Renal cortical epithelial cell (primary cell): ENCODE measurements around the gene PLD2. TPM values are rescaled to one million over a fixed set of nuclear protein-coding genes. Genes with fewer than 3 reads are reported as not detected.

ENCODE experiments used
- DNase-seq: peaks from one replicate; pipeline ENCODE4 v3.0.0-alpha.2; 2011; ENCODE audit warnings: low read depth
- total RNA-seq: library from RNA; depleted of rRNA; stranded (reverse); fragments of >200 nt; gene quantifications from 2 replicates; pipeline ENCODE4 v1.2.3, GENCODE V29; 2014

The PLD2 gene
- total RNA-seq, 1 donor from 2014 or later, result 21.3 TPM

DNA sequence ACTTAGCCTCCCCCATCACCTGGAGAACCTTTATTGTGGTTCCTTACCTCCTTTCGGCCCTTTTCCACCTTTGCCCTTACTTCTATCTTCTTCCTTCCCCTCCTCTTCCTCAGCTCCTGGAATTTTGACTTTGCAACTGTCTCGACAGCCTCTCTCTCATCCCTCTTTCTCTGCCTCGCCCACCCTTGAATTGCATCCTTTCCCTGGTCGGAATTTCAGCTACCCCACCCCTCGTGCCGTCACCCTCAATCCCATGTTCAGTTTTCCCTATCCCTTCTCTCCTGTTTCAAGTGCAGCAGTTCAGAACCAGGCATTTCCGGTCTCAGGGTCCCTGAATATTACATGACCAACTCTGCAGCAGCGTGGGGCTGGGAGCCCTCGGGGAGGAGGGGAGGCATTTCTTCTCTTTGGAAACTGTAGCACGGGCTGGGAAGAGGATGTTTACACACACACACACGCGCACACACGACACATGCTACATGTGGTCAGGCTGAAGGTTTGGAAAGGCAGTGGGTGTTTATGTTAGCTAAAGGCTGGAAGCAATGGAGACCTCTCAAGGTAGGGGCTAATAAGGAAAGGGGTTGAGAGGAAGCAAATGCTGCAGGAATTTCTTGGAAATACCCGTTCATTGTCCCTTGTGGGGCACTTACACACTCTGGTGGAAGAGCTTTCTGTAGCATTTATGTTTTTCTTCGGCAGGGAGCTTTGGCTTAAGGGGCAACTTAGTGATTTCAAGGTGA is 27.2 kb downstream of the PLD2 start:
- DNase-seq, result peak; percentile 39

DNA sequence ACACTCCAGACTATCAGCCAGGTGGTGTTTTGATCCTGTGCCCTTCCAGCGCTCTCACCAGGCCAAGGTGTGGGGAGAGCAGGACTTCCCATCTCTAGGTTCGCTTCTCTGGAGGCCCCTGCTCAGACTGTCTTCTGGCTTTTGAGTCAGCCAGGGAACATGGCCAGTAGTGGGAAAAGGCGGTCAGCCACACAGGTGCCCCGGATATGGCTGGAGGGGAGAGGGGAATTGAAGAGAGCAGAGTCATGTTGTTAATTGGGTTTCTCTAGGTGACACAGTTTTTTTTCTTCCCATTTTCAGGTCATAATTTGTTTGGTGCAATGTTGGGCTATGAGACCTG is 27.7 kb downstream of the PLD2 start:
- no peak for DNase-seq

DNA sequence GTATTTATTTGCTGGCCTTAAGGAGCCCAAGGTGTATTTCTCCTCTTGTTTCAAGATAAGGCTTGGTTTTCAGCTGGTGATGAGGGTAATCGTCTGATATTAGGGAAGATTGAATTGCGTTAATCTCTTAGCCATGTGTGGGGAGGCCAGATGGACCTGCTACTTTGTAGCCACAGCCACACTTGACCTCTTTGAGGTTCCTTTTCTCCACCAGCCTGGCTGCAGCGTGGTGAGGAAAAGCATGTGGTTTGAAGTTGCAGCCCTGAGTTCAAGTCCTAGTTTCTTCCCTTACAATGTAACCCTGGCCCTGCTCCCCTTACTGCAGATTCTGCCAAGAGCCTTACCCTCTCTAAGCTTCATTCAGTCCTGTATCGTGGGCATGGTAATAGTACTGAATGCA is 29.3 kb downstream of the PLD2 start:
- DNase-seq, result no peak

GRCh38 chr17:4837471-4838308 is 30.7 kb downstream of the PLD2 start:
- DNase-seq, result no peak

DNA sequence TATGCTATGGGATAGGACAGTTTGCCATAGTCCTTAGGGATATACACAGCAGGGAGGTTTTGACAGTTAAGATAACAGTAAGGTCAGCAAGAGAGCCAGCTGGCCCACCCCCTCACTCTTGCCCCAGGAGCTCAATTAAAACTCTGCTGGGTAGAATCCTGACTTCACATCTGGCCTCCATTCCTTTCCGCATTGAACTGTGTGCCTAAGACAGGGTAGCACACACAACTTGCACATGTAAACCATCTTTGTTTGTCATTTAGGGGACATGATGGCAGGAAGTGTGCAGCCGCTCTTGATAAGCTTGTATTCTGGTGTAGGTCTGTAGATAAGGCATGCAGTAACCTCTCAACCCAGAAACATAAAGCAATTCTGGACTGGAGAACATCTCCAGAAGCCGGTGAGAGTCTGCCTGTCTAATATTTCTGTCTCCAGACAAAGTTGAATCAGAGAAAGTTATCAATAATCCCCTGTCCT is 31.4 kb downstream of the PLD2 start:
- DNase-seq, result no peak

- DNase-seq, result no peak
These were observed 32.3 kb downstream of the PLD2 start for GRCh38 chr17:4839221-4839620.

DNA sequence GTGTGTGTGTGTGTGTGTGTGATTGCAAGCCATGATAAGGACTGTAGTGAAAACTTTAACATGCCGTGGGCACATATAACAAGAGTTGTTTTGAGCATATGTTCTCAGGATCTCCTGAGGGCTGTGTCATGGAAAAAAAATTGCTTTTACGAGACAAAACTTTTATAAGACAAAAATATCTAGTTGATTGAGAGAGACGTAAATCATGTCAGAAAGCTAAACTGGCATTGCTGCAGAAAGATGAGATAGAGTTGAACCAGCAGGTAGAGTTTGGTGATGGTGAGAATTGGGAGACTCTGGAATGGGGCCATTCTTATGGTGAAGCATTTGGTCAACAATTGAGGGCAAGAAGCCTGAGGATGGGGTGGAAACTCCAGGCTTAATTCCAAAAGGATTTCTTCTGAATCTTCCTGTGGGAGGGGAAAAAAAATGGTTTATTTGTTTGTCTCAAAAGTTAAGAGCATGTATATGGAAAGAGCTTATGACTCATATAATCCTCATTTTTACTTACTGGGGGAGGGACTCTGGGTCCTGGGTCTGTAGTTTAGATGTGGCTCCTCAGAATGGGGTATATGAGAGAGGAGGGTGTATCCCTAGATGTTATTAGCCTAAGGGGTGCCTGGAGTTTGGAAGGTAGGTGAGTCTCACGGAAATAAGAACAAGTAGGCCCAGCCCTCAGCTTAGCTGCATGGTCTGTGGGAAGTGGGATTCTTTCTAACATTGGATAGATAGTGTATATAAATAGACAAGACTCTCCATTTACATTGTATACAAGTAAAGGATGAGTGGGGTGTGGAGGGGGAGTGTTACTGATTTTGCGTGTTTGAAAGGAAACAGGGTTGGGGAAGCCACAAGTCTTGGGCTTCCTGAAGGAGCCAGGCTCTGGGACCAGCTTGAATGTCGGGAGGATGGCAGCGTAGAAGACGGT is 33.3 kb downstream of the PLD2 start:
- DNase-seq, result no peak

- DNase-seq, result no peak
These were observed 33.9 kb downstream of the PLD2 start for GRCh38 chr17:4840893-4841242.

DNA sequence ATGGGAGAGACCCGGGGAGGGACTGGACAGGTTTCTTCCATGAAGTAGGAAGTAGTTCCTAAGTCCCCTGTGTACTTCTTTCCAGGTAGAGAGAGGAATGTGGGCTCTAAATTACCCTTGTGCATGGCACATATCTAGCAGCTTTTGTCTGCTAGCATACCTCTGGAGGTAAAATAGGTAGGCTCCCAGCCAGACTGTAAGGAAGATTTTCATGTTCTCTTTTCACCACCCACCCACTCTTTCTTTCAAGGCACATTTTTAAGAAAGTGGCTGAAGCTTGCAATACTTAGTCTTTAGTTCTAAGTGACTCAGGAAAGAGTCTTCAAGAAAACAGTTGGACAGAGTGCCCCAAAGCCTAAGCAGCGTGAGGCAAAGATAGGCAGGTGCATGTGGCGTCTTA is 35.4 kb downstream of the PLD2 start:
- no peak for DNase-seq

DNA sequence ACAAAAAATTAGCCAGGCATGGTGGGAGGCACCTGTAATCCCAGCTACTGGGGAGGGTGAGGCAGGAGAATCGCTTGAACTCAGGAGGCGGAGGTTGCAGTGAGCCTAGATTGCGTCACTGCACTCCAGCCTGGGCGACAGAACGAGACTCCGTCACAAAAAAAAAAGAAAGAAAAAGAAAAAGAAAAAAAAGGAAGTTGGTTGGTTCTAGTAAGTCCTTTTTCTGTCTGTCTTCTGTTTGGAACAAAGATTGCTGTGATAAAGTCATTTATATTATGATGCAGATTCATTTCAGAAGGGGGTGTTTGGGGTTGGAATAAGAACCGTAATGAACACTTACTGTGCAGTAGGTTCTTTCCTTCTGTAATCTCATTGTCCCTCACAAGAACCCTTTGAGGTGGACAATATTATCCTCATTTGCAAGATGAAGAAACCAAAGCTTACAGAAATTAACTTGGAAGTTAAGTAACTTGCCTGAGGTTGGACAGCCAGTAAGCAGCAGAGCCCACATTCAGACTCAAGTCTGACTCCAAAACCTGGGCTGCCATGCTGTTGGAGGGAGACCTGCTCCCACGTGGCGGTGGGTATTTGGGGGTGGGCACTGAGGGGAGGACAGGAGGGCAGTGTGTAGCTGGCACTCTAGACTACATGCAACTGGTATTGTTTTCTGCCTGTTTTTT is 36.5 kb downstream of the PLD2 start:
- DNase-seq, result no peak

- no peak for DNase-seq
These were observed 38.2 kb downstream of the PLD2 start for GRCh38 chr17:4845118-4845517.

DNA sequence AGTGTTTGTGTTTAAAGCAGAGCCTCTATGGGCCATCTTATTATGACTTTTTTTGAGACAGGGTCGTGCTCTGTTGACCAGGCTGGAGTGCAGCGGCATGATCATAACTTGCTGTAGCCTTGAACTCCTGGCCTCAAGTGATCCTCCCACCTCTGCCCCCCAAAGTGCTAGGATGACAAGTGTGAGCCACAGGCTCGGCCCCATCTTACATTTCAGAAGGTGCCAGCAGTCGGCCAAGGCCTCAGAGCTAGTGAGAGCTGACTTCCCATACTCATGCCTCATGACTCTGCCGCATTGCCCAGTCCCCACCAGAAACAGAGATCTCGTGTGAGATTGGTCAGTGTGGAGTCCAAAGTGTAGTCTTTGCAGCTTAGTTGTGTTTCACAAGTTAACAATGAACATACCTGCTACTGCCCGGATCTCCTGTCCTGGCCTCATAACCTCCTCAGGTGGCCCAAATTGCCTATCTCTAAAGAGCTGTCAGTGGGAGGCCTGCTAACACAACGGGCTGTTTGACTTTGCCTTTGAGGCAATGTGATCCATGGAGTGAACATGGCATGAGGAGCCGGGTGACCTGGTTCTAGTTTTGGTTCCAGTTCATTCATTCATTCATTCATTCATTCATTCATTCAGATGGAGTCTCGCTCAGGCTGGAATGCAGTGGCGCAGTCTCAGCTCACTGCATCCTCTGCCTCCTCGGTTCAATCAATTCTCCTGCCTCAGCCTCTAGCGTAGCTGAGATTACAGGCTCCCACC is 39.9 kb downstream of the PLD2 start:
- no peak for DNase-seq

- DNase-seq, result peak; percentile 67
These were observed 42.1 kb downstream of the PLD2 start for GRCh38 chr17:4849011-4849536.

DNA sequence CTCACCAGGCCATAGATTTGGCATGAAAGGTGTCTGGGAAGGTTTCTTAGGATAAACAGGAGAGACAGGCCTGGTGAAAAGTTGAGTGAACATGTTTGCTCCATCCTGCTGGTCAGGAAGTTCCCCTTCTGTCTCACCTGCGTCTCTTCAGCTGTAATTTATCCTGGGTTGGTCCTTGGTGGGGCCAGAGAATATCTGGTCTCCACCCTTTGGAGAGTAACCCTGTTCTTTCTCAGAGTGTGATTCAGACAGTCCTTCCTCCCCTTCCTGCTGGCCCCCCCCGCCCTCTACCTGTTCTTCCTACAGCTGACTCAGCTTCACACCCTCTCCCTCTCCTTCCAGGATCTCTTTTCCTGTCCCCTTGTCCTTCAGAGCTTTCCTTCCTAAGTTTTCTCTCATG is 43.3 kb downstream of the PLD2 start:
- peak; percentile 29 for DNase-seq

- no peak for DNase-seq
These were observed 44.1 kb downstream of the PLD2 start for GRCh38 chr17:4851084-4851483.

DNA sequence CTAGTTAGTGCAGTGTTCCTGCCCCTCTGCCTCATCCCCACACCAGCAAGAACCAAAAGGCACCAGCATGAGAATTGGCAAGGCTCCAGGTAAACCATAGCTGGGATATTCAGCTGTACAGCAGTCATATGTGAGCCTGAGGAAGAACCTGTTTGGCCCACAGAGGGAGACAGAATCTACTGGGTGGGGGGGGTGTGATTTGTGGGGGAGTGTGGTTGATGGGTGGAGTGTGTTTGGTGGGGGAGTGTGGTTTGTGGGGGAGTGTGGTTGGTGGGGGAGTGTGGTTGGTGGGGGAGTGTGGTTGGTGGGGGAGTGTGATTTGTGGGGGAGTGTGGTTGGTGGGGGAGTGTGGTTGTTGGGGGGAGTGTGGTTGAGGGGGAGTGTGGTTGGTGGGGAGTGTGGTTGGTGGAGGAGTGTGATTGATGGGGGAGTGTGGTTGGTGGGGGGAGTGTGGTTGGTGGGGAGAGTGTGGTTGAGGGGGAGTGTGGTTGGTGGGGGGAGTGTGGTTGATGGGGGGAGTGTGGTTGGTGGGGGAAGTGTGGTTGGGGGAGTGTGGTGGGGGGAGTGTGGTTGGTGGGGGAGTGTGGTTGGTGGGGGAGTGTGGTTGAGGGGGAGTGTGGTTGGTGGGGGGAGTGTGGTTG is 45.7 kb downstream of the PLD2 start:
- peak; percentile 63 for DNase-seq

- DNase-seq, result peak; percentile 51
These were observed 46.3 kb downstream of the PLD2 start for GRCh38 chr17:4853208-4853671.

GRCh38 chr17:4854111-4854681 is 47.2 kb downstream of the PLD2 start:
- peak; percentile 40 for DNase-seq

DNA sequence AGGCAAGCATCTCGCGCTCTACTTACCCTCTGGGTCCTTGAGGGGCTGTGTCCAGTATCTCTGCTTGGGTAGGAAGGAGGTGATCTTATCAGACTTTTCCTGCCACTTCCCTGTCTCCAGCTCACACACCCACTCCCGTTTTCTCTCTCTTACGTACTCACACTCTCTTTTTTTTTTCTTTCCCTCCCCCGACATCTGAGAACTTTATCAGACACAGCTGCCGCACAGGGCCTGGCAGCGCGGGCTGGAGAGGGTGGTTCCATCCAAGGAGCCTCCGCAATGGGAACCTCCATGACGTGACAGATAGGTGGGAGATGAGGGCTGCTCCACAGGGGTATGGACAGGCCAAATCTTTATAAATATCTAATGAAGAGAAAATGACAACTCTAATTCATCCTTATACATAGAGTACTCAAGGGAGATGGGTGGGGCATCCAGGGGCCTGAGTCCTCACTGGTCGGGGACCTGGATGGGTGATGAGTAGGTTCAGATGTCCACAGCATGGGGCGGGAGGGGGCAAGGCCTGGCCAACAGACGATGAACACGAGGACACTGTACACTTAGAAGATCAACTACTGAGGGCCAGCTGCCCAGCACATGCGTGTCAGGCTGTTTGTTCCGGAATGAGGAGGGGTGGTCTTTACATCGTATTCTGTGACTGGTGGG is 49.5 kb downstream of the PLD2 start:
- DNase-seq, result no peak
